ENCODE data around the gene TARBP2. TPM values are rescaled to one million over a fixed set of nuclear protein-coding genes. Genes with fewer than 3 reads are reported as not detected.

TARBP2 gene
- total and polyA plus RNA-seq, 8 donors, result 22.6 to 36.5 (median 28.6) TPM; not detected in 1

DNA sequence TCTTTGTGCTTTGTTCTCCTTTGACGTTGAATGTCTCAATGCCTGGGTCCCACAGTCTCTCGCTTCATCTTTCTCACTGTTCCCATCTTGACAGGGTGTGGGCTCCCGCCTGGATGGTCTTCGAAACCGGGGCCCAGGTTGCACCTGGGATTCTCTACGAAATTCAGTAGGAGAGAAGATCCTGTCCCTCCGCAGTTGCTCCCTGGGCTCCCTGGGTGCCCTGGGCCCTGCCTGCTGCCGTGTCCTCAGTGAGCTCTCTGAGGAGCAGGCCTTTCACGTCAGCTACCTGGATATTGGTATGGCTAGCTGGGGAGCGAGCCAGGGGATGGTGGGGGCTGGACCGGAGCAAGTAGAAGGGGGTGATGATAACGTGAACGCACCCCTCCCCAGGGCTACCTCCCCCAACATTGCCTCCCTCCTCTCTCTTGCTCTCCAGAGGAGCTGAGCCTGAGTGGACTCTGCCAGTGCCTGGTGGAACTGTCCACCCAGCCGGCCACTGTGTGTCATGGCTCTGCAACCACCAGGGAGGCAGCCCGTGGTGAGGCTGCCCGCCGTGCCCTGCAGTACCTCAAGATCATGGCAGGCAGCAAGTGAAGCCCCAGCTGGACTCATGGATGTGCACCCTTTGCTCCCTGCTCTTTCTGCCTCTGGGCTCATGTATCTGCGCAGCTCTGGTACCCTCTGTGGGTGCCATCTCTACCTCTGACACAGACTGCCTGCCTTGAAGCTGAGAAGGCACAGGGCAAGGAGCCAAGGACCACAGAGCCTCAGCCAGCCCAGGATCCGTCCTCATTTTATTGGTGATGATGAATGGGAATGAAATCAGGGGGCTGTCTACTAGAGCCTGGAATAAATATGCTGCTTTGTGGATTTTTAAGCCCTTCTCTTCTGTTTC is 4.7 kb downstream of the TARBP2 start:
- DNase-seq, result peak in 1 of 2 donors; percentile 7
- H3K4me1 ChIP-seq, result peaks cover 15 to 35% (median 31%) of the 10 kb centered on the region in 4 donors
- WGBS, 5 donors, result 74 to 84% (median 79%) methylated on average over 14 to 19 of the region's 19 CpGs
- H3K4me3 ChIP-seq, result no peak overlapping the region
- TF ChIP-seq CTCF (IDR thresholded peaks at IDR 0.05) (no peak), EP300 (IDR thresholded peaks at IDR 0.05) (no peak)
- no peaks in the 10 kb centered on the region for H3K9me3 ChIP-seq
- no peaks in the 10 kb centered on the region for H3K27me3 ChIP-seq
- intact Hi-C loops (cut with DNase I; ENCODE audit: low total_unique reads), result no loop called here
- peaks cover 14 to 58% (median 54%) of the 10 kb centered on the region in 4 donors for H3K36me3 ChIP-seq
- H3K27ac ChIP-seq, result no peak overlapping the region

DNA sequence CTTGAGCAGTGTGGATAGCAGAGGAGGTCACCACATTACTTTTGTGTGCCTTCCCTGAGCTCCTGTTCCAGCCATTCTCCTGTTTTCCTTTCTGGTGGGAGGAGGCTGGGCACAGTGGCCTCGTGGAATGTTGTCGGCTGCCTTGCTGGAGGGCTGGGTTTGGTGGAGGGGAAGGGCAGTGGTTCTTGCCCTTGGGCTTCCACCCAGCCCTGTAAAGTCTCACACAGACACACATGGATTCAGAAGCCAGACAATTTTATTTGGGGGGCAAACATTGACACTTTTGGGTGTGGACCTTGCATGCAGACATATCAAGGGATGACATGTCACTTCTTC is 5.3 kb downstream of the TARBP2 start:
- Histone ChIP-seq H3K36me3 (peaks cover 14 to 64% (median 60%) of the 10 kb centered on the region in 4 donors), H3K4me1 (peaks cover 15 to 31% (median 30%) of the 10 kb centered on the region in 4 donors), H3K27me3 (no peaks in the 10 kb centered on the region), H3K4me3 (no peak overlapping the region), H3K27ac (no peak overlapping the region), H3K9me3 (no peaks in the 10 kb centered on the region)
- TF ChIP-seq CTCF (IDR thresholded peaks at IDR 0.05), result no peak
- TF ChIP-seq POLR2AphosphoS5 (IDR thresholded peaks at IDR 0.05), result no peak
- no peak for TF ChIP-seq POLR2A (IDR thresholded peaks at IDR 0.05)
- no peak for TF ChIP-seq EP300 (IDR thresholded peaks at IDR 0.05)
- 25 to 37% (median 29%) methylated on average over 2 of the region's 2 CpGs for WGBS, 5 donors
- DNase-seq, result no peak
- intact Hi-C loops (cut with DNase I; ENCODE audit: low total_unique reads), result no loop called here

DNA sequence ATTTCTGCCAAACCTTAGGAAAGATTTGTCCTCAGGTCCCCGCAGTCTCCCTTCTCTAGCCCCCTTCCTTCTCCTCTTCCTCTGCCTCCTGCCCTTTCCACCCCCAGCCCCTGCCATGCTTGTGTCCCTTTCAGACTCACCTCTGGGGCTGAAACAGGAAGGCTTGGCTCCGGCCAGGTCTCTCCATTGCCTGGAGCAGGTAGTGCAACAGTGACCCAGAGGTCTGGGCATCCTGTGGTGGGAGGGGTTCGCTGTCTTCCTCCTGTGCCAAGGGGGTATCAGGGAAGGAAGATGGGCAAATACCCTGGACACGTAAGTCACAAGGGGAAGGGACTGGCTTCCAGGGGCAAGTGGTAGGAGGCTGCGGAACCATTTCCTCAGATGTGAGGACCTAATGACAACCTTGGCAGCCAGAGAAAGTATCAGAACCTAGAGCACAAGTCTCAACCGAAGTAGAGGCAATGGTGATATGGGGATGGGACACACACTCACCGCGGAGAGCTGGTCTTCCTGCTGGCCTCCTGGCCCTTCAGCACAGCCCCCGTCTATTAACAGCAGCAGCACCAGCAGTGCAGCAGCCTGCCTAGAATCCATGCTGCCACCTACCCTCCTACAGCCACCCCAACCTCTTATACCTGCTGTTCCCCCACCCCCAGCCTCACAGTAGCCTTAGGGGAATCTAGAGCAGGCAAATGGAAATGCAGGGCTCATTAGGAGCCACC is 6.0 kb downstream of the TARBP2 start, which contains the start of gene NPFF:
TSS of gene NPFF (minus strand) at position 604 of the 722 bp plus-strand sequence. CDS start at position 594, 10 bp downstream.
- Histone ChIP-seq H3K4me3 (no peak within 1 kb of the TSS), H3K36me3 (peaks cover 18 to 70% (median 66%) of the 10 kb centered on the region in 4 donors), H3K4me1 (peaks cover 8 to 25% (median 24%) of the 10 kb centered on the region in 4 donors), H3K9me3 (no peaks in the 10 kb centered on the region), H3K27ac (peak within 1 kb of the TSS in 2 of 5 donors; percentile 46 to 60), H3K27me3 (no peaks in the 10 kb centered on the region)
- peak in 1 of 2 donors; percentile 5 for DNase-seq
- intact Hi-C loops (cut with DNase I; ENCODE audit: low total_unique reads), result no loop called here
- TF ChIP-seq CTCF (IDR thresholded peaks at IDR 0.05) (no peak), POLR2AphosphoS5 (IDR thresholded peaks at IDR 0.05) (no peak), EP300 (IDR thresholded peaks at IDR 0.05) (no peak)
- WGBS, 5 donors, result 84 to 92% (median 91%) methylated on average over 9 of the region's 9 CpGs

GRCh38 chr12:53507603-53507885 is 6.5 kb downstream of the TARBP2 start:
- TF ChIP-seq POLR2A (IDR thresholded peaks at IDR 0.05) (no peak), POLR2AphosphoS5 (IDR thresholded peaks at IDR 0.05) (no peak), CTCF (IDR thresholded peaks at IDR 0.05) (no peak), EP300 (IDR thresholded peaks at IDR 0.05) (no peak)
- DNase-seq, result no peak
- H3K9me3 ChIP-seq, result no peaks in the 10 kb centered on the region
- H3K27ac ChIP-seq, result no peak overlapping the region
- peaks cover 3 to 20% (median 19%) of the 10 kb centered on the region in 4 donors for H3K4me1 ChIP-seq
- 85 to 91% (median 88%) methylated on average over 4 of the region's 4 CpGs for WGBS, 5 donors
- H3K36me3 ChIP-seq, result peaks cover 22 to 75% (median 71%) of the 10 kb centered on the region in 4 donors
- intact Hi-C loops (cut with DNase I; ENCODE audit: low total_unique reads), result no loop called here
- H3K27me3 ChIP-seq, result no peaks in the 10 kb centered on the region
- H3K4me3 ChIP-seq, result no peak overlapping the region
